Natural killer cell treated with Interleukin-12 subunit alpha and Interleukin-12 subunit beta and Interleukin-15 and Interleukin-18, amount 100 ng/mL, for 72 hours (primary cell): Measurements from ENCODE around the gene C2orf42. TPM values are rescaled to one million over a fixed set of nuclear protein-coding genes. Genes with fewer than 3 reads are reported as not detected.
A peak's percentile ranks its signal among the peaks of the same experiment; 100 is the strongest.
"Not testable (repeated sequence)": the region's sequence is repeated elsewhere in the genome, so short reads cannot be mapped to it uniquely, and the experiment has no call there.

ENCODE experiments used
- ATAC-seq, 2 donors: fragments of 150-1000 bp; cut with Tn5 transposase in 1 of 2; sonication (Bioruptor Pico), chemical (Tn5 transposase) in 1 of 2; 2 replicates each; pipeline ENCODE4 v1.10.0; 2021
- DNase-seq: peaks from one replicate; pipeline ENCODE4 v3.0.0; 2022; ENCODE audit warnings: low spot score
- H3K27ac Mint-ChIP-seq, 2 donors: 1 replicate in 1 of 2; 2 replicates in 1 of 2; pipeline ENCODE4 v1.8.0; 2022; ENCODE audit warnings: mixed read lengths in 2 of 2, mild to moderate bottlenecking in 1 of 2, moderate library complexity in 1 of 2
- H3K27me3 Mint-ChIP-seq, 2 donors: 1 replicate in 1 of 2; 2 replicates in 1 of 2; pipeline ENCODE4 v1.8.0; 2022; ENCODE audit warnings: mixed read lengths in 2 of 2
- H3K36me3 Mint-ChIP-seq: one replicate; pipeline ENCODE4 v1.8.0; 2022; ENCODE audit warnings: mixed read lengths
- H3K4me1 Mint-ChIP-seq, 2 donors: 1 replicate in 1 of 2; 2 replicates in 1 of 2; pipeline ENCODE4 v1.8.0; 2022; ENCODE audit warnings: low read depth in 2 of 2, mixed read lengths in 2 of 2, mild to moderate bottlenecking in 1 of 2
- H3K4me3 Mint-ChIP-seq: one replicate; pipeline ENCODE4 v1.8.0; 2022; ENCODE audit warnings: mixed read lengths
- H3K9me3 Mint-ChIP-seq: 2 replicates; pipeline ENCODE4 v1.8.0; 2022; ENCODE audit warnings: mixed read lengths
- total RNA-seq, 2 donors: library from RNA; stranded (reverse); gene quantifications; one replicate each; pipeline ENCODE4 v1.2.3, GENCODE V29; 2022

Gene C2orf42
- total RNA-seq, 2 donors from 2014 or later, result 24.3 to 26.1 TPM

DNA sequence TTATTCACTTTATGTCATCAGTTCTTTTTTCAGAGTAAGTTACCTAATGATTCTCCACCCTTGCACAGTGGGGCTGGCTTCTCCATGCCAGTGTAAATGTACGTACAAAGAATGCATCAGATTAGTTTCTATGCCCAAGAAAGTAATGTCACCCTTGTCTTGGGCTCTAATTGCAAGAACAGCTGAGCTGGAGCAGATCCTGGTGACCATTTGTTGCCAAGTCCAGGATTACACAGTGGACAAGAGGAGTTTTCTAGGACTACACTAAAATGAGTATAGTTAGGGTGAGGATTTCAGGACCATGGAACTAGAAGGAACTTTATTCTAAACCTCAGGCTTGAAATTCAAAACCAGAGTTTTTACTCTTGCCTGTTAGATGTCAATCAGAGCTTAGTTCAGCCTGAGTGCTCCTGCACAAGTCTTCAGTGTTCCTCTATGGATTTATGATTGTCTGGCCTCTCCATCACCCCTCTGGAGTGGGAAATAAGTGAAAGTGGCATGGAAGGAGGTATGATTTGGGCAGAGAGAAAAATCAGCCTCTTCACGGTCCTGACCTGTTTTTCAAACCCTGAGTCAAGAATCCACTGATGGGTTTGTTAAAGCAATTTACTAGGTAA lies 73.8 kb downstream of the C2orf42 start:
- ATAC-seq (no peak), DNase-seq (no peak)
- Mint-ChIP-seq H3K36me3 (no peaks in the 10 kb centered on the region), H3K9me3 (no peaks in the 10 kb centered on the region), H3K27me3 (no peaks in the 10 kb centered on the region), H3K4me1 (peaks cover 24 to 31% of the 10 kb centered on the region in 2 donors), H3K27ac (peak overlapping the region in 1 of 2 donors; percentile 30), H3K4me3 (no peak overlapping the region)

DNA sequence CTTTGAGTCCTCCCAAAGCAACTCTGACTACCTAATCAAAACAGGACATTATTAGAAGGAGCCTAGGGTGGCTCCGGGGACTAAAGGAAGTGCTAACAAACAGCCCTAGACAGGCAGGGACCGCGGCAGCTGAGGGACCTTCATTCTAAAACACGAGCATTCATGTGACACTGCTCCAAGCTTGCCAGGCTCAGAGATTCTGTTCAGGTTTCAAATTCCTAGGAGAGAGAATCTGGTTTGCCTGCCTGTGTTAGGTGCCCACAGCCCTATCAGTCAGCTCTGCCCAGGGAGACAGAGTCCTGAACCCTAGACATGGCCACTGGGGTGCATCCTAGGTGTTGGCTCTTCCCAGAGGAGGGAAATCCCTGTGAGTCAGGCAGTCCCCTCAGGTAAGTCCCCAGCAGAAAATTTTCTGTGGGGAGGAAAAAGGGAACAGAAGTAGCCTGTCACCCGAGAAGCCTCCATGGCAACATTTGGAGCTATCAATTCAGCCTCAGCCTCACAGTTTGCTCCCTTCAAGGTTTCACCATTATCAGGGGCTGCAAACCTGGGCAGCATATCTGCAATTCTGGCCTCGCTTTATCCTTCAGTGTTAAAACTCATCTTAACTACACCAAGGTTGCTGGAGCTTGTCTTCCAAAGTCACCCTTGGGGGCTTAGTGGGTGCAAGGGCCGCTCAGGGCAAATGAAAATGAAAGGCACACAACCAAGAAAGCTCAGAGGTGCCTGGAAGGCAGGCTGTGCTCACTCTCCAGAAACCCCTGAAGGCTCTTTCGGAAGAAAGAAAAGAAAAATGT lies 75.0 kb downstream of the C2orf42 start:
- ATAC-seq (peak; percentile 56 to 66), DNase-seq (peak; percentile 15)
- Mint-ChIP-seq H3K27ac (peak overlapping the region; percentile 28 to 39), H3K9me3 (no peaks in the 10 kb centered on the region), H3K27me3 (no peaks in the 10 kb centered on the region), H3K4me1 (peaks cover 27 to 31% of the 10 kb centered on the region in 2 donors), H3K36me3 (no peaks in the 10 kb centered on the region), H3K4me3 (no peak overlapping the region)

DNA sequence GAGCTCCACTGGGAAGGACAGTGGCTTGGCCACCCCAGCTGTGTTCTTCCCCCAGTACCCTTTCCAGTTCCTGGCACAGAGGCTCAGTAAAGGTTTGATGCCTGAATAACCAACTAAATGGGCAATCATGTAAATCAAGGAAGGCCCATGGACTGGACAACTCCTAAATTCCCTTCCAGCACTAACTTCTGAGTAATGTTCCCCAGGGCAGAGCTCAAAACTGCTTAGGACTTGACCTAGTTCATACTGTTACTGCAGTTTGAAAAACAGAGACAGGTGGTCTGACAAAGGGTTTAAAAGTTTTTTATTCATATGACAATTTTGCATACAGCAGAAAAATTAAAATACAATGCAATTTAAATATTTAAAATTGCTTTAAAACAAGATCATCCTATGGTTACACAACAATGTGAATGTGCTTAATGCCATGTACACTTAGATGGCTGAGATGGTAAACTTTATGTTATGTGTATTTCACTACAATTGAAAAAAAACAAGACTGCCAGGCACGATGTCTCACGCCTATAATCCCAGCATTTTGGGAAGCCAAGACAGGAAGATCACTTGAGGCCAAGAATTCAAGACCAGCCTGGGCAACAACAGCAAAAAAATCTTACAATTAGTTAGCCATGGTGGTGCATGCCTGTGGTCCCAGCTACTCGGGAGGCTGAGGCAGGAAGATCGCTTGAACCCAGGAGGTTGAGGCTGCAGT lies 77.3 kb downstream of the C2orf42 start:
- Mint-ChIP-seq H3K4me1 (peaks cover 27 to 40% of the 10 kb centered on the region in 2 donors), H3K36me3 (no peaks in the 10 kb centered on the region), H3K4me3 (peak overlapping the region; percentile 13), H3K9me3 (no peaks in the 10 kb centered on the region), H3K27ac (peak overlapping the region; percentile 31 to 68), H3K27me3 (no peaks in the 10 kb centered on the region)
- ATAC-seq (no peak), DNase-seq (no peak)

DNA sequence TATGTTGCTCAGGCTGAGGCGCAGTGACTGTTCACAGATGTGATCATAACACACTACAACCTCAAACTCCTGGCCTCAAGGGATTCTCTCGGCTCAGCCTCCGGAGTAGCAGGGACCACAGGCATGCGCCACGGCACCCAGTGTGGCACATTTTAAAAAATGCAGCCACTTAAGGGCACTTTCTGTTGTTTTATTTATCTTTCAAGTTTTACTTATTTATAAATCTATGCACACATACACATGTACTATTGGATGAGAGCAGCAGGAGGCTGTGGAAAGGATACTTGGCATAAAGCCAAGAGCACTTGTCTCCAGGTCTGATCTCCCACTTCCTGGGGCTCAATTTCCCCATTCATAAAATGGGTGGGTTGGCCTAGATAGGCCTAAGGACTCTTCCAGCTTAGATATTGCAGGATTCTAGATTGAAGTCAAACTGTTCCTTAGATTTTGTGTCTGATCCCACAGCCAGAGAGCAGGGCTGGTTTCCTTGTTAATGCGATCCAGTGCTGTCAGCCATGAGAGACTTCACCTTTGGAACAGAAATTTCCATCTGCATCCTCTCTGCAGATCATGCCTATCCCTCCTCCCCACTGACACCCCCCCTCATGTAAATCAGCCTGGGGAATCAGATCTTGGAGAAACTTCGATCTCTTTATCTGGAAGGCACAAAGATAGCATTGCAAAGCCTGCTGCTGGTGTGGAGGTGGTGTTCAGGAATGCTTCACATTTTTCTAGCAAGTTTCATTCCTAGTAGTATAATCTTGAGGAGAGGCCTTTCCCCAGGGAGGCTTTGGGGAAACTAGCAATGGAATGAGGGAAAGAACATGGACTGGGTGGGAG lies 78.8 kb downstream of the C2orf42 start:
- peak; percentile 5 for DNase-seq
- Mint-ChIP-seq H3K27me3 (no peaks in the 10 kb centered on the region), H3K4me3 (no peak overlapping the region), H3K36me3 (no peaks in the 10 kb centered on the region), H3K9me3 (no peaks in the 10 kb centered on the region), H3K4me1 (peaks cover 37 to 51% of the 10 kb centered on the region in 2 donors), H3K27ac (peak overlapping the region; percentile 75 to 86)
- no peak for ATAC-seq

DNA sequence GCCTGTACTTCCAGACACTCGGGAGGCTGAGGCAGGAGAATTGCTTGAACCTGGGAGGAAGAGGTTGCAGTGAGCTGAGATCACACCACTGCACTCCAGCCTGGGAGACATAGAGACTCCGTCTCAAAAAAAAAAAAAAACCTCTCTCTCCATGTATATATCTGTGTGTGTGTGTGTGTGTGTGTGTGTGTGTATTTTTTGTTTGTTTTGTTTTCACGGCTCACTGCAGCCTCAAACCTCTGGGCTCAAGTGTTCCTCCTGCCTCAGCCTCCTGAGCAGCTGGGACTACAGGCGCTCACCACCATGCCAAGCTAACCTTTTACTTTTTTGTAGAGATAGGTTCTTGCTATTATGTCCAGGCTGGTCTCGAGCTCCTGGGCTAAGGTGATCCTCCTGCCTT lies 80.4 kb downstream of the C2orf42 start:
- Mint-ChIP-seq H3K4me1 (peaks cover 36 to 50% of the 10 kb centered on the region in 2 donors), H3K27ac (peak overlapping the region; percentile 84 to 92)
- ATAC-seq, DNase-seq, H3K4me3 Mint-ChIP-seq, H3K9me3 Mint-ChIP-seq, H3K27me3 Mint-ChIP-seq, H3K36me3 Mint-ChIP-seq: not testable (repeated sequence)

DNA sequence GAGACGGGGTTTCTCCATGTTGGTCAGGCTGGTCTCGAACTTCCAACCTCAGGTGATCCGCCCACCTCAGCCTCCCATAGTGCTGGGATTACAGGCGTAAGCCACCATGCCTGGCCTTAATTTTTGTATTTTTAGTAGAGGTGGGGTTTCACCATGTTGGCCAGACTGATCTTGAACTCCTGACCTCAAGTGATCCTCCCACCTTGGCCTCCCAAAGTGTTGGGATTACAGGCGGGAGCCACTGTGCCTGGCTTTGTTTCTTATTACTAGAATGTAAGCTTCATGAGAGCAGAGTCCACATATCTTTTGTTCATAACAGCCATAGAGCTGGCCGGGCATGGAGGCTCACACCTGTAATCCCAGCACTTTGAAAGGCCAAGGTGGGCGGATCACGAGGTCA lies 84.7 kb downstream of the C2orf42 start:
- H3K9me3 Mint-ChIP-seq, ATAC-seq, H3K27me3 Mint-ChIP-seq, DNase-seq, H3K36me3 Mint-ChIP-seq, H3K4me3 Mint-ChIP-seq: not testable (repeated sequence)
- Mint-ChIP-seq H3K4me1 (peaks cover 46 to 61% of the 10 kb centered on the region in 2 donors), H3K27ac (peak overlapping the region in 1 of 2 donors; percentile 98)

DNA sequence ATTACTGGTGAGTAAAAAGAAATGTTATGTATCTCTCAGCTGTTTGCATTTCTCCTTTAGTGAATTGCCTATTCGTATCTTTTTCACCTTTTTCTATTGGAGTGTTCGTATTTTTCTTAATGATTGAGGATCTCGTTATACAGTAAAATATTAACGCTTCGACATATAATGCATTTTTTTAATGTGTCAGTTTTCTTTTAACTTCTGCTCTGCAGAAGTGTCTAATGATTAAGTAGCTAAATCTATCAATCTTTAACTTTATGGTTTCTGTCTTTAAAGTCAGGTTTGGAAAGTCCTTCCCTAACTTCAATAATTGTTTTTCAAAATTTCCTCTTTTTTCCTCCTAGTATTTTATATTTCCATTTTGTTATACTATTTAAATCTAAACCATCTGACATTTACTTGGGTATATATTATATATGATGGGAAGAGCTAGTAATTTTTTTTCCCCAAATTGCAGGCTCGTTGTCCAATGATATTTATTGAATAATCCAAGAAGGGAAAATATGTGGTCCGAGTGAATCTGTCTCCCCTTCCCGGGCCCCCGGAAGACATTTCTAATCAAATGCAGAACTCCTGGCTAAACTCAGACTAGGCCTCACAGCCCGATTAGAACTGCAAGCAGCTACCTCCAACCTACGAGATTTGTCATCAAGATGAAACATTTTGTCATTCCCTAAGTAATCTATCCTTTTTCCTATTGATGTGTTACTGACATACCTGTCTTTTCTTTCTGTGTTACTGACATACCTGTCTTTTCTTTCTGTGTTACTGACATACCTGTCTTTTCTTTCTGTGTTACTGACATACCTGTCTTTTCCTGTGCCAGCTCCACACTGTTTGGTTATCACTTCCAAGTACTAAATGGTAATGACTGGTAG lies 86.3 kb downstream of the C2orf42 start:
- Mint-ChIP-seq H3K4me1 (peaks cover 37 to 54% of the 10 kb centered on the region in 2 donors), H3K27me3 (no peaks in the 10 kb centered on the region), H3K36me3 (no peaks in the 10 kb centered on the region), H3K9me3 (no peaks in the 10 kb centered on the region), H3K4me3 (peak overlapping the region; percentile 85), H3K27ac (peak overlapping the region; percentile 97 to 98)
- no peak for DNase-seq
- no peak for ATAC-seq

DNA sequence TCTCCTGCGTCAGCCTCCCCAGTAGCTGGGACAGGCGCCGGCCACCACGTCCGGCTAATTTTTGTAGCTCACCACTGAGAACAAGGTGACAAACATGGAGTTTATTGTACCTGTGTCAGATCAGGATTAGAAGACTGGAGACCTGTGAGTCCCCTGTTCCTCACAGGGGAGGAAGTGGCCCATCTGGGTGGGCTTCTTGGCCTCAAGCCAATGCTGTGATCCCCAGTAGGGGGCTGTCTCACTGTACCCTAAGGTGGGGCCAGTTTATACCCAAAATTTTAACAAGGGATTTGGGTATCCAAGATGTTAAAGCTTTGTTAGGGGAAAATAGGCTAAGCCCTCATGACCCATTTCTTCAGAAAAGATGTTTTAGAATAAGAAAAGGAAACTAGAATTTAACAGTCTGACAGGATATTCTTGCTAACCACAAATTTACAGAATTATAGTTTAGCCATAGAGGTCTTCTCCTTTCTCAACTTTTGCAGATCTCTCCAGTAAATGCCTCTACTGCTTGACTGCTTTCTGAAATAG lies 87.2 kb downstream of the C2orf42 start:
- DNase-seq, result no peak
- H3K4me1 Mint-ChIP-seq, result peaks cover 35 to 48% of the 10 kb centered on the region in 2 donors
- H3K27me3 Mint-ChIP-seq, result no peaks in the 10 kb centered on the region
- H3K9me3 Mint-ChIP-seq, result no peaks in the 10 kb centered on the region
- H3K36me3 Mint-ChIP-seq, result no peaks in the 10 kb centered on the region
- H3K27ac Mint-ChIP-seq, result peak overlapping the region; percentile 97 to 98
- H3K4me3 Mint-ChIP-seq, result peak overlapping the region; percentile 85
- peak; percentile 58 to 73 for ATAC-seq

DNA sequence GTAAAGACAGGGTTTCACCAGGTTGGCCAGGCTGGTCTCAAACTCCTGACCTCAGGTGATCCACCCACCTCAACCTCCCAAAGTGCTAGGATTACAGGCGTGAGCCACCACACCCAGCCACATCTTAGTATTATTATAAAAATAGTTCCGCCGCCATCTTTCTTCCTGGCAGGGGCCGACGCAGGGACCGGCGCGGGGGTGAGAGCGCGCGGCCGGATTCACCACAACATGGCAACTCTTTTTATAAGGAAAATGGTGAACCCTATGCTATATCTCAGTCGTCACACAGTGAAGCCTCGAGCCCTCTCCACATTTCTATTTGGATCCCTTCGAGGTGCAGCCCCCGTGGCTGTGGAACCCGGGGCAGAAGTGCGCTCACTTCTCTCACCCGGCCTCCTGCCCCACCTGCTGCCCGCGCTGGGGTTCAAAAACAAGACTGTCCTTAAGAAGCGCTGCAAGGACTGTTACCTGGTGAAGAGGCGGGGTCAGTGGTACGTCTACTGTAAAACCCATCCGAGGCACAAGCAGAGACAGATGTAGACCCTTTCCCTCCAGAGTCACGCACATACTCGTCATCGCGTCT lies 88.4 kb downstream of the C2orf42 start:
- not testable (repeated sequence) for H3K4me3 Mint-ChIP-seq, H3K27me3 Mint-ChIP-seq, H3K36me3 Mint-ChIP-seq, DNase-seq, H3K9me3 Mint-ChIP-seq, ATAC-seq
- Mint-ChIP-seq H3K27ac (peak overlapping the region; percentile 97 to 98), H3K4me1 (peaks cover 25 to 36% of the 10 kb centered on the region in 2 donors)

DNA sequence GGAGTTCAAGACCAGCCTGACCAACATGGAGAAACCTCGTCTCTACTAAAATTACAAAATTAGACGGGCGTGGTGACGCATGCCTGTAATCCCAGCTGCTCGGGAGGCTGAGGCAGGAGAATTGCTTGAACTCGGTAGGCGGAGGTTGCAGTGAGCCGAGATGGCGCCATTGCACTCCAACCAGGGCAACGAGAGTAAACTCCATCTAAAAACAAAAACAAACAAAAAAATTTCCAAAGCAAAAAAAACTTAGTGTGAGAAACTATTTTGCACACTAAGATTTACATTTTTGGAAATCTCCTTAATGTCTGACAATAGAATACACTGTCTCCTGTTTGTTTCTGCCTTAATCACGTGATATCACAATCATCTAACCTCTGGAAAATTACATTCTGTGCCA lies 89.1 kb downstream of the C2orf42 start:
- H3K27ac Mint-ChIP-seq, H3K36me3 Mint-ChIP-seq, H3K27me3 Mint-ChIP-seq, ATAC-seq, DNase-seq, H3K9me3 Mint-ChIP-seq, H3K4me3 Mint-ChIP-seq: not testable (repeated sequence)
- H3K4me1 Mint-ChIP-seq, result peaks cover 19 to 29% of the 10 kb centered on the region in 2 donors

DNA sequence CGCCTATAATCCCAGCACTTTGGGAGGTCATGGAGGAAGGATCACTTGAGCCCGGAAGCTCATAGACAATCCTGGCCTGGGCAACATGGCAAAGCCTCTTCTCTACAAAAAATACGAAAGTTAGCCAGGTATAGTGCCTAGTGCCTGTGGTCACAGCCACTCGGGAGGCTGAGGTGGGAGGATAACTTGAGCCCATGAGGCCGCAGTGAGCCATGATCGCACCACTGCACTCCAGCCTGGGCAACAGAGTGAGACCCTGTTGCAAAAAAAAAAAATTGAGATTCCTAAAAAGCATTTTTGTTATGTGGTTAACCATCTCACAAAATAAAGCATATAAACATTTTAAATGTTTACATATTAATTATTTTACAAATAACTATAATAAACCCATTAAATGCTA lies 89.6 kb downstream of the C2orf42 start:
- Mint-ChIP-seq H3K9me3 (no peaks in the 10 kb centered on the region), H3K36me3 (no peaks in the 10 kb centered on the region), H3K4me3 (no peak overlapping the region), H3K4me1 (peaks cover 19 to 29% of the 10 kb centered on the region in 2 donors), H3K27ac (no peak overlapping the region), H3K27me3 (no peaks in the 10 kb centered on the region)
- ATAC-seq (no peak), DNase-seq (no peak)
